Right atrium auricular region (tissue), 2 donors: Measurements from ENCODE around the gene MPPED1. TPM values are rescaled to one million over a fixed set of nuclear protein-coding genes. Genes with fewer than 3 reads are reported as not detected.

Experiments
- DNase-seq: peaks from one replicate; pipeline ENCODE4 v3.0.0-alpha.2; 2019; ENCODE audit warnings: low spot score
- H3K27ac ChIP-seq, 2 donors: fragments of 200-600 bp; sonication (generic); 1 replicate in 1 of 2; 2 replicates in 1 of 2; pipeline ENCODE4 v1.5.1; 2016 to 2019
- H3K27me3 ChIP-seq, 2 donors: fragments of 200-600 bp; sonication (generic); one replicate each; pipeline versions ENCODE4 v1.5.1 to v1.6.0; 2017 to 2019
- H3K36me3 ChIP-seq: fragments of 200-600 bp; sonication (generic); one replicate; pipeline ENCODE4 v1.5.1; 2016
- H3K4me1 ChIP-seq, 2 donors: fragments of 200-600 bp; sonication (generic); one replicate each; pipeline versions ENCODE4 v1.5.1 to v1.6.0; 2017 to 2019
- H3K4me3 ChIP-seq, 2 donors: fragments of 200-600 bp; sonication (generic); 1 replicate in 1 of 2; 2 replicates in 1 of 2; pipeline ENCODE4 v1.5.1; 2017 to 2019; ENCODE audit warnings: mild to moderate bottlenecking in 1 of 2, moderate library complexity in 1 of 2
- H3K9me3 ChIP-seq, 2 donors: fragments of 200-600 bp; sonication (generic); one replicate each; pipeline ENCODE4 v1.5.1; 2019
- total RNA-seq, 2 donors: library from RNA; depleted of rRNA; stranded (reverse); fragments of >200 nt; gene quantifications; one replicate each; pipeline ENCODE4 v1.1.0, GENCODE V29; 2016
- TF ChIP-seq, protein P1 (sequence below), 2 donors: fragments of 200-600 bp; sonication (generic); IDR thresholded peaks; one replicate each; pipeline ENCODE4 v1.5.1; 2019; ENCODE audit warnings: antibody characterized with exemption in 2 of 2

Gene MPPED1
- total RNA-seq, 2 donors from 2014 or later: not detected

DNA sequence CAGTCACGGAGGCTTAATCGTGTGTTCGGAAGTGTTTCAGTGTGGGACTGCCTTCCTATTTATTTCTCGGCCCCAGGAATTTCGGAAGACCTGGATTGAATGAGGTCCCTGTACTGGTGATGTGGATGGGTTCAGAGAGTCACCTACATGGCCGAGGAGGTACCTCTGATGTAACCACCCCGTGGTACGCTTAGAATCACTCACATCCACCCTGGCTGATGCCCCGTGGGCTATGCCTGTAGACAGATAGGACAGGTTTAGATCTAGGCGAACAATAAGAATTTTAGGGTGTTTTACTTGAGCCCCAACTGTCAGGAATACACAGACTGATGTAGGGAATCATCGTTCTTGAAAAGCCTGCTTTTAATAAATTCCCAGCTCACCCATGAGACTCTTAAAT is 2.0 kb downstream of the MPPED1 start:
- no peak for DNase-seq
- H3K36me3 ChIP-seq: no peaks in the 10 kb centered on the region
- H3K27ac ChIP-seq: no peak overlapping the region
- no peaks in the 10 kb centered on the region for H3K4me1 ChIP-seq
- peaks cover 0 to 8% of the 10 kb centered on the region in 2 donors for H3K27me3 ChIP-seq
- no peak overlapping the region for H3K4me3 ChIP-seq
- TF ChIP-seq, protein P1, sequence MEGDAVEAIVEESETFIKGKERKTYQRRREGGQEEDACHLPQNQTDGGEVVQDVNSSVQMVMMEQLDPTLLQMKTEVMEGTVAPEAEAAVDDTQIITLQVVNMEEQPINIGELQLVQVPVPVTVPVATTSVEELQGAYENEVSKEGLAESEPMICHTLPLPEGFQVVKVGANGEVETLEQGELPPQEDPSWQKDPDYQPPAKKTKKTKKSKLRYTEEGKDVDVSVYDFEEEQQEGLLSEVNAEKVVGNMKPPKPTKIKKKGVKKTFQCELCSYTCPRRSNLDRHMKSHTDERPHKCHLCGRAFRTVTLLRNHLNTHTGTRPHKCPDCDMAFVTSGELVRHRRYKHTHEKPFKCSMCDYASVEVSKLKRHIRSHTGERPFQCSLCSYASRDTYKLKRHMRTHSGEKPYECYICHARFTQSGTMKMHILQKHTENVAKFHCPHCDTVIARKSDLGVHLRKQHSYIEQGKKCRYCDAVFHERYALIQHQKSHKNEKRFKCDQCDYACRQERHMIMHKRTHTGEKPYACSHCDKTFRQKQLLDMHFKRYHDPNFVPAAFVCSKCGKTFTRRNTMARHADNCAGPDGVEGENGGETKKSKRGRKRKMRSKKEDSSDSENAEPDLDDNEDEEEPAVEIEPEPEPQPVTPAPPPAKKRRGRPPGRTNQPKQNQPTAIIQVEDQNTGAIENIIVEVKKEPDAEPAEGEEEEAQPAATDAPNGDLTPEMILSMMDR (IDR thresholded peaks at IDR 0.05): no peak
- H3K9me3 ChIP-seq: no peaks in the 10 kb centered on the region

DNA sequence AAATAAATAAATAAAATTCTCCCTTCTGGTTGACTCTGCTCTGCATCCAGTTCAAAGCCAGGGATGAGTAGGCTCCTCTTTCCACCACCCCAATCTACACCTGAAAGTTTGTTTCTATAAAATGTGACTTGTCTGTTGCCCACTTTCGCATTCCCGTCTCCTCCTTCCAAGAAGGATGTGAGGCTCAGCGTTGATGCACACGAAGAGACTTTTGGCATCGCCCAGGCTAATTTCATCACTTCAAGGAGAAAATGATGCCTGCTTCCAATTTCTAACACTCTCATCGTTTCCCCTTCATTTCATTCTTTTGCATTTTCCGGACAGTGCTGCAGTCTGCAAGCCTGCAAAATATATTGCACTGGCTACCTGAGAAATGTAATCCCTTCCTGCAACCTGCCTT is 3.9 kb downstream of the MPPED1 start:
- no peak for DNase-seq
- no peak overlapping the region for H3K27ac ChIP-seq
- TF ChIP-seq, protein P1 (IDR thresholded peaks at IDR 0.05): no peak
- no peak overlapping the region for H3K4me3 ChIP-seq
- peaks cover 0 to 8% of the 10 kb centered on the region in 2 donors for H3K27me3 ChIP-seq
- no peaks in the 10 kb centered on the region for H3K9me3 ChIP-seq
- H3K36me3 ChIP-seq: no peaks in the 10 kb centered on the region
- no peaks in the 10 kb centered on the region for H3K4me1 ChIP-seq

DNA sequence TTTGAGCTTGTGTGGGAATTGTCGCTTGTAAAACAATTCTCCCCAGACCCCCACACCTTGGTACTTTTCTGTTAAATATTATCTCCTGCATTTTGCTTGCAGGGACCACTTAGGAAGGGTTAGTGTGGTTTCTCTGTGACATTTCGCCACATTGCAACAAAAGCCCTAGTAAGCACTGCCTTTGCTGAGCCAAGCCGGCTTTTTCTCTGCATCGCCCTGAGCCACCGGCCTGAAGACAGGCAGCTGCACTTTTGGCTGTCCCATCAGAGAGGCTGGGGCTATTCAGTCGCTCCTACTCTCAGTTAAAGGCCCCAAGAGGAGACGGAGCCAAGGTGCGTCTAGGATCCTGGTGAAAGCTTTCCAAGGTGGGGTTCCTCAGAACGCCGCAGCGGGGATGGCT is 5.7 kb downstream of the MPPED1 start:
- no peaks in the 10 kb centered on the region for H3K9me3 ChIP-seq
- TF ChIP-seq, protein P1 (IDR thresholded peaks at IDR 0.05): no peak
- no peak overlapping the region for H3K4me3 ChIP-seq
- no peaks in the 10 kb centered on the region for H3K36me3 ChIP-seq
- DNase-seq: no peak
- no peak overlapping the region for H3K27ac ChIP-seq
- no peaks in the 10 kb centered on the region for H3K4me1 ChIP-seq
- peaks cover 0 to 8% of the 10 kb centered on the region in 2 donors for H3K27me3 ChIP-seq

DNA sequence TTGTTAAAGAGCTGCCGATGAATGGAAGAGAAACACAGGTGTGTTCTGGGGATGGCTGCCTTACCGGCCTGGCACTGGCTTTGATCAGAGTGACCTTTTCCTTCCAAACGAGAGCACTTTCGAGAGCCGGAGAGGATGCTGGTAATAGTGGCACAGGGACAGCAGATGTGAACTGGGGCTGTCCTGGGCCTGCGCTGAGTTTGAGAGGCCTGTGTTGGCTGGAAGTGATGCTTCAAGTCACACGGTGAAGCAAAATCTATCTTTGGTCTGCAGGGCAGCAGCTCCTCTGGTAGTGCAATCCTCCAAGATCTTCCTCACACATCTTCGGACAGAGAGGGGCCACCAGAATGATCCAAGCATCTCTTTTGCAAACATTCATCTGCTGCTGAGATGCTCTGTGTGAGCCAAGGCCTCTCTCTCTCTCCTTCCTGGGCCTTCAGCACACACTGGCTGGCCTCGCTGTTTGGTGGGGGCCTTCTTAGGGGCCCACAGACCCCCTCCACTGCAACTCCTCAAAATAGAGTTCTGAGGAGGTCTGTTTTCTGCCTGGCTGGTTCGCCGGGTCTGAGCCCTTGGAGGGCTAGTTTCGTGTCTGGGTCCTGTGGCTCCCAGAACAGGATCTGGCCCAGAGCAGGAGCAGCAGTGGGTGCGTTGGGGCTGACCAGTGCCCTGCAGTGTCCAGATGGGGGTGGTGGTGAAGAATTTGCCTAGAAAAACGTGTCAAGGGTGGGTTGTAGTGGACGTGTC is 6.4 kb downstream of the MPPED1 start:
- no peaks in the 10 kb centered on the region for H3K36me3 ChIP-seq
- peaks cover 0 to 8% of the 10 kb centered on the region in 2 donors for H3K27me3 ChIP-seq
- no peaks in the 10 kb centered on the region for H3K9me3 ChIP-seq
- no peak overlapping the region for H3K27ac ChIP-seq
- DNase-seq: no peak
- H3K4me3 ChIP-seq: no peak overlapping the region
- TF ChIP-seq, protein P1 (IDR thresholded peaks at IDR 0.05): no peak
- no peaks in the 10 kb centered on the region for H3K4me1 ChIP-seq

DNA sequence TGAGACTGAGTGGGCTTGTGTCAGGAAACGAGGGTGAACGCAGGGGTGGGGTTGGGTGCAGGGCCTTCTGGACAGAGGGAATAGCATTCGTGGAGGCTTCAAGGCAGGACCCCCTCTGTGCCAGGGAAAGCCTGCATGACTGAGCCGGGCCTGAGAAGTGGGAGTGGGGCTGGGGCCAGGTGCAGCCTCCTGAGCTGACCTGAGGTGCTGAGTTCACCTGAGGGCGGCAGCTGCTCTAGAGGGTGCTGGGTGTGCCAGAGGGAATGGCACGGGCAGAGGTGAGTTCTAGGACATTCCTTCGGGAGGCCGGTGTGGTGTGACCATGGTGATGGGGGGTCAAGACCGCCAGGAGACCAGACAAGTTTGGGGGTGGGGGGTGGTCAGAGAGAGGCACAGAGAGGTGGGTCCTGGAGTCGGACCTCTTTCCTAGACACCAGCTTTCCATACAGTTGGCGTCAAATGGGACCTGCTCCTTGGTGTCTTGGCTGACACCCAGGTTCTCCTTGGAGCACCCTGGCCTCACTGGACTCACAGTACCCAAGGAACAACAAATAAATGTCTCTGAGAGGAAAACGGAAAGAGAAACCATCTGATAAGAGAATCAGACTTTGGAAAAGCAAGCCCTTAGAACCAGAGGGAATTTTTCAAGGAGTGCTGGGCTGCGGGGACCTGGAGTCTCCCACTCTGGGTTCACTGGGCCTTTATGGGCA is 7.7 kb downstream of the MPPED1 start:
- TF ChIP-seq, protein P1 (IDR thresholded peaks at IDR 0.05): no peak
- H3K27me3 ChIP-seq: no peaks in the 10 kb centered on the region
- no peaks in the 10 kb centered on the region for H3K4me1 ChIP-seq
- no peaks in the 10 kb centered on the region for H3K9me3 ChIP-seq
- no peak overlapping the region for H3K27ac ChIP-seq
- no peak overlapping the region for H3K4me3 ChIP-seq
- DNase-seq: no peak
- H3K36me3 ChIP-seq: no peaks in the 10 kb centered on the region
